ENCODE results near the gene FOXA1. TPM values are rescaled to one million over a fixed set of nuclear protein-coding genes. Genes with fewer than 3 reads are reported as not detected.

Gene FOXA1
- total RNA-seq, 1 experiment from 2014 or later, result 0.07 TPM

- H3K56ac ChIP-seq (ENCODE audit: insufficient read length, low read depth, low read length), result no peak overlapping the region
- no peak overlapping the region for H2BK15ac ChIP-seq (ENCODE audit: low read depth, low read length)
- H3K36me3 Mint-ChIP-seq (ENCODE audit: insufficient read depth in 1 of 3, low read depth in 3 of 3), result no peaks in the 10 kb centered on the region
- H4K8ac ChIP-seq (replicated peaks; ENCODE audit: insufficient read length, low read depth, low read length), result no peak overlapping the region
- H4K20me1 ChIP-seq (ENCODE audit: control insufficient read depth, insufficient read depth, insufficient read length), result no peaks in the 10 kb centered on the region
- H3K4me3 Mint-ChIP-seq, result no peak overlapping the region
- peaks cover 14% of the 10 kb centered on the region in 2 experiments for H3K4me1 Mint-ChIP-seq
- no peak overlapping the region for H3K27ac ChIP-seq (ENCODE audit: insufficient read length, low read depth, low read length)
- H3K9me3 Mint-ChIP-seq, result no peaks in the 10 kb centered on the region
- DNase-seq, result no peak
- no peak overlapping the region for H2BK5ac ChIP-seq (ENCODE audit: insufficient read length, low read length)
- no peak overlapping the region for H4K91ac ChIP-seq (ENCODE audit: insufficient read length, low read depth, low read length)
- no peak overlapping the region for H3K14ac ChIP-seq (ENCODE audit: insufficient read depth, low read length)
- WGBS (ENCODE audit: extremely low coverage, insufficient read length, low lambda C conversion rate), result no CpG with 5 or more reads among the region's 4 CpGs
- H3K4me1 ChIP-seq (ENCODE audit: insufficient read depth, low read length), result no peaks in the 10 kb centered on the region
- no peak overlapping the region for H2BK20ac ChIP-seq (ENCODE audit: low read depth, low read length, poor library complexity, severe bottlenecking)
- no peak overlapping the region for H3T11ph ChIP-seq (ENCODE audit: low read length)
- no peak overlapping the region for H3K9ac ChIP-seq (ENCODE audit: extremely low read depth, insufficient read length, low read length)
- no peaks in the 10 kb centered on the region for H3K79me1 ChIP-seq (ENCODE audit: insufficient read depth, low read depth, low read length, poor library complexity, severe bottlenecking)
- no peak overlapping the region for H2BK120ac ChIP-seq (ENCODE audit: low read depth, low read length, poor library complexity, severe bottlenecking)
- no peaks in the 10 kb centered on the region for H3K27me3 ChIP-seq (ENCODE audit: insufficient read depth, low read length)
- H3K27me3 Mint-ChIP-seq (ENCODE audit: low read depth), result peaks cover 26% of the 10 kb centered on the region
- no peak for TF ChIP-seq CTCF (conservative IDR thresholded peaks at IDR 0.05)
- no peak overlapping the region for H3K4ac ChIP-seq (ENCODE audit: low read depth, low read length)
- H3K4me2 ChIP-seq (ENCODE audit: insufficient read depth, insufficient read length, low read length), result no peak overlapping the region
- H2AK5ac ChIP-seq (ENCODE audit: insufficient read length, low read length), result no peak overlapping the region
- no peak overlapping the region for H2BK12ac ChIP-seq (ENCODE audit: insufficient read length, low read depth, low read length)
- no peak overlapping the region for H3K23ac ChIP-seq (ENCODE audit: insufficient read length, low read depth, low read length)
- H3K79me2 ChIP-seq (ENCODE audit: insufficient read depth, low read length), result no peaks in the 10 kb centered on the region
- H3K27ac Mint-ChIP-seq, result no peak overlapping the region
- H2AFZ ChIP-seq (ENCODE audit: low read length), result no peak overlapping the region
- no peaks in the 10 kb centered on the region for H3K9me3 ChIP-seq (ENCODE audit: control insufficient read depth, low read depth, low read length)
- no peak overlapping the region for H4K5ac ChIP-seq (ENCODE audit: insufficient read length, low read depth, low read length)
- H3K23me2 ChIP-seq (ENCODE audit: insufficient read length, low read depth, low read length, poor library complexity, severe bottlenecking), result no peaks in the 10 kb centered on the region
- H3K18ac ChIP-seq (ENCODE audit: insufficient read length, low read depth, low read length), result no peak overlapping the region
Observed at GRCh38 chr14:37571391-37571790, 23.7 kb downstream of the FOXA1 start.
